Naive thymus-derived CD4-positive, alpha-beta T cell (primary cell): Measurements from ENCODE around the gene TRAPPC14. TPM values are rescaled to one million over a fixed set of nuclear protein-coding genes. Genes with fewer than 3 reads are reported as not detected.
A peak's percentile ranks its signal among the peaks of the same experiment; 100 is the strongest.
"Not testable (repeated sequence)": the region's sequence is repeated elsewhere in the genome, so short reads cannot be mapped to it uniquely, and the experiment has no call there.

Experiments used
- ATAC-seq: fragments of 150-1000 bp; cut with Tn5 transposase; 2 replicates; pipeline ENCODE4 v1.10.0; 2021; ENCODE audit warnings: mild to moderate bottlenecking, moderate library complexity
- CTCF ChIA-PET: fragments of 350-600 bp; sonication (Branson Sonifier 250); formaldehyde crosslinking; loops from one replicate; lab custom pipeline; 2021; ENCODE audit warnings: antibody characterized with exemption; lab: Charles Lee
- POLR2A ChIA-PET: fragments of 350-600 bp; sonication (Branson Sonifier 250); formaldehyde crosslinking; loops from one replicate; lab custom pipeline; 2021; ENCODE audit warnings: antibody characterized with exemption, inconsistent platforms; lab: Charles Lee
- DNase-seq, 9 donors: peaks; one replicate each; pipeline versions ENCODE4 v3.0.0 to v3.0.0-alpha.2; 2020 to 2022; ENCODE audit warnings: mixed read lengths in 1 of 9
- H3K27ac ChIP-seq: one replicate; pipeline ENCODE4 v1.7.0; 2013; ENCODE audit warnings: mild to moderate bottlenecking, low read depth, low read length, moderate library complexity
- H3K27me3 ChIP-seq, 2 donors: one replicate each; pipeline ENCODE4 v1.7.0; 2013; ENCODE audit warnings: low read length in 2 of 2, mild to moderate bottlenecking in 2 of 2, moderate library complexity in 2 of 2; ENCODE audit not compliant: control insufficient read depth in 2 of 2, insufficient read depth in 2 of 2
- H3K36me3 ChIP-seq, 3 experiments: 1 replicate in 2 of 3; 2 replicates in 1 of 3; pipeline ENCODE4 v1.7.0; 2013; ENCODE audit warnings: low read length in 3 of 3, mild to moderate bottlenecking in 3 of 3, moderate library complexity in 1 of 3; ENCODE audit not compliant: insufficient read depth in 3 of 3, control insufficient read depth in 2 of 3
- H3K4me1 ChIP-seq, 2 donors: one replicate each; pipeline ENCODE4 v1.7.0; 2013; ENCODE audit warnings: low read length in 2 of 2, mild to moderate bottlenecking in 2 of 2, moderate library complexity in 1 of 2; ENCODE audit not compliant: control insufficient read depth in 2 of 2, insufficient read depth in 2 of 2
- H3K4me3 ChIP-seq: 2 replicates; pipeline ENCODE4 v1.7.0; 2013; ENCODE audit warnings: mild to moderate bottlenecking, low read length
- H3K9me3 ChIP-seq, 3 experiments: 1 replicate in 2 of 3; 2 replicates in 1 of 3; pipeline ENCODE4 v1.7.0; 2013; ENCODE audit warnings: low read length in 3 of 3; ENCODE audit not compliant: control insufficient read depth in 2 of 3
- H3K27ac Mint-ChIP-seq, 9 donors: one replicate each; pipeline ENCODE4 v1.8.0; 2020 to 2022; ENCODE audit warnings: mixed read lengths in 9 of 9, mild to moderate bottlenecking in 8 of 9, moderate library complexity in 5 of 9, inconsistent platforms in 2 of 9
- H3K27me3 Mint-ChIP-seq, 5 donors: one replicate each; pipeline ENCODE4 v1.8.0; 2021 to 2022; ENCODE audit warnings: mixed read lengths in 5 of 5, mild to moderate bottlenecking in 1 of 5
- H3K36me3 Mint-ChIP-seq, 5 donors: one replicate each; pipeline ENCODE4 v1.8.0; 2020 to 2022; ENCODE audit warnings: mixed read lengths in 5 of 5, mild to moderate bottlenecking in 3 of 5, inconsistent platforms in 1 of 5
- H3K4me1 Mint-ChIP-seq, 7 donors: one replicate each; pipeline ENCODE4 v1.8.0; 2020 to 2022; ENCODE audit warnings: mixed read lengths in 7 of 7, mild to moderate bottlenecking in 3 of 7, inconsistent platforms in 1 of 7
- H3K4me3 Mint-ChIP-seq, 10 donors: one replicate each; pipeline ENCODE4 v1.8.0; 2020 to 2022; ENCODE audit warnings: mild to moderate bottlenecking in 10 of 10, mixed read lengths in 10 of 10, moderate library complexity in 6 of 10, inconsistent platforms in 2 of 10
- H3K9me3 Mint-ChIP-seq, 11 donors: one replicate each; pipeline ENCODE4 v1.8.0; 2020 to 2022; ENCODE audit warnings: mixed read lengths in 11 of 11, mild to moderate bottlenecking in 4 of 11, inconsistent platforms in 1 of 11, moderate library complexity in 1 of 11
- intact Hi-C, 2 donors: fragments of 100-400 bp; cut with micrococcal nuclease; formaldehyde crosslinking; loops; one replicate each; pipeline ENCODE4 v1.15.1; 2023
- polyA plus RNA-seq, 2 donors: library from polyadenylated mRNA; unstranded; fragments of 300-500 nt; fragmentation: Illumina TruSeq; gene quantifications; one replicate each; pipeline ENCODE4 v1.2.3, GENCODE V29; 2021
- total RNA-seq, 6 experiments: library from RNA in 5 of 6; stranded (reverse) in 5 of 6; gene quantifications; 1 replicate in 5 of 6; 2 replicates in 1 of 6; pipeline ENCODE4 v1.2.3 and lab custom pipeline; 2021 to 2026

The TRAPPC14 gene
- total and polyA plus RNA-seq, 7 experiments from 2014 or later: 3.2 to 102 (median 63.8) TPM

DNA sequence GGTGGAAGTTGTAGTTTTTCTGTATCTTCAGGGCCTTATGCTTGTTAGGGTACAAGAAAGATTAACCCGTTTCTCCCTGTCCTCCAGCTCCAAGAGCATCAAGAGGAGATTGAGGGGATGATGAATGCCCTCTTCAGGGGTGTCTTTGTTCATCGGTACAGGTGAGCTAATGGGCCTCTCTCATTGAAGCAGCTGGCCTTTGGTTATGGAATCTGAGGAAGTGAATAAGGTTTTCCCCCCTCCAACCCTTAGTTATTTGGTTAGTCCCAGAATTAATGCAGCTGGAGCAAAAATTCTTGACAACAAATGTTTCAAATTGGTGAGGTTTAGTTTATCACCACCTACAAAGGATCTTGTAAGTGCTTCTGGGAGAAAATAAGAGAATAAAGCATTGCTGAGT, 36.7 kb upstream of the TRAPPC14 start:
- Mint-ChIP-seq H3K36me3 (peaks cover 0 to 14% (median 0%) of the 10 kb centered on the region in 5 donors), H3K27ac (peak overlapping the region in 3 of 9 donors; percentile 10 to 60 (median 41))

DNA sequence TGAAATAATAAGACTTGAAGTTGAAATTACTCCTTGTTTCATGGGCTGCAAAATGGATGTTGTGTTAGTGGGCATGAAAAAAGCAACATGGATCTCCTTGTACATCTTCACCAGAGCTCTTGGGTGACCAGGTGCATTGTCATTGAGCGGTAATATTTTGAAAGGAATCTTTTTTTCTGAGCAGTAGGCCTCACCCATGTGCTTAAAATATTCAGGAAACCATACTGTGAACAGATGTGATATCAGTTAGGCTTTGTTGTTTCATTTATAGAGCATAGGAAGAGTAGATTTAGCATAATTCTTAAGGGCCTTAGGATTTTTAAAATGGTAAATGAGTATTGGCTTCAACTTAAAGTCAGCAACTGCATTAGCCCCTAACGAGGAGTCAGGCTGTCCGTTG, 34.4 kb upstream of the TRAPPC14 start:
- ChIA-PET CTCF (interaction anchor here (0.5 to 1.6 kb wide), 7 partner anchors 11 to 44 kb away, joined by 3 to 5 read pairs (median 4); partner anchors contain the start of gene LAMTOR4), POLR2A (interaction anchor here (0.6 to 1.9 kb wide), 5 partner anchors 15 to 48 kb away, joined by 3 to 8 read pairs (median 6); partner anchors contain the start of gene STAG3)
- Histone ChIP-seq H3K4me1 (peaks cover 0 to 22% of the 10 kb centered on the region in 2 donors), H3K27ac (peak overlapping the region; percentile 0), H3K27me3 (no peaks in the 10 kb centered on the region), H3K4me3 (no peak overlapping the region), H3K36me3 (no peaks in the 10 kb centered on the region), H3K9me3 (no peaks in the 10 kb centered on the region)
- peak overlapping the region in 8 of 9 donors; percentile 3 to 86 (median 68) for H3K27ac Mint-ChIP-seq
- H3K9me3 Mint-ChIP-seq: no peaks in the 10 kb centered on the region
- no peaks in the 10 kb centered on the region for H3K27me3 Mint-ChIP-seq
- peaks cover 0 to 9% (median 0%) of the 10 kb centered on the region in 5 donors for H3K36me3 Mint-ChIP-seq
- intact Hi-C loops: no loop called here
- peak in 1 of 9 donors; percentile 21 for DNase-seq
- peaks cover 16 to 61% (median 55%) of the 10 kb centered on the region in 7 donors for H3K4me1 Mint-ChIP-seq
- H3K4me3 Mint-ChIP-seq: peak overlapping the region in 5 of 10 donors; percentile 22 to 75 (median 37)
- ATAC-seq: no peak

More for the DNA sequence above, 36.7 kb upstream of the TRAPPC14 start:
- intact Hi-C loops: no loop called here
- H3K9me3 Mint-ChIP-seq: no peaks in the 10 kb centered on the region
- Histone ChIP-seq H3K4me3 (no peak overlapping the region), H3K27ac (no peak overlapping the region), H3K27me3 (no peaks in the 10 kb centered on the region), H3K4me1 (peaks cover 0 to 18% of the 10 kb centered on the region in 2 donors), H3K36me3 (no peaks in the 10 kb centered on the region), H3K9me3 (no peaks in the 10 kb centered on the region)
- ChIA-PET CTCF (interaction anchor here (1.0 to 1.8 kb wide), 6 partner anchors 12 to 62 kb away, joined by 3 to 10 read pairs (median 4); partner anchors contain the start of gene LAMTOR4), POLR2A (interaction anchor here (0.6 to 1.5 kb wide), 5 partner anchors 16 to 46 kb away, joined by 3 to 4 read pairs (median 3); partner anchors contain the start of gene LAMTOR4)
- peaks cover 9 to 58% (median 49%) of the 10 kb centered on the region in 7 donors for H3K4me1 Mint-ChIP-seq
- H3K4me3 Mint-ChIP-seq: peak overlapping the region in 1 of 10 donors; percentile 10
- no peaks in the 10 kb centered on the region for H3K27me3 Mint-ChIP-seq
- ATAC-seq (no peak), DNase-seq (no peak)

DNA sequence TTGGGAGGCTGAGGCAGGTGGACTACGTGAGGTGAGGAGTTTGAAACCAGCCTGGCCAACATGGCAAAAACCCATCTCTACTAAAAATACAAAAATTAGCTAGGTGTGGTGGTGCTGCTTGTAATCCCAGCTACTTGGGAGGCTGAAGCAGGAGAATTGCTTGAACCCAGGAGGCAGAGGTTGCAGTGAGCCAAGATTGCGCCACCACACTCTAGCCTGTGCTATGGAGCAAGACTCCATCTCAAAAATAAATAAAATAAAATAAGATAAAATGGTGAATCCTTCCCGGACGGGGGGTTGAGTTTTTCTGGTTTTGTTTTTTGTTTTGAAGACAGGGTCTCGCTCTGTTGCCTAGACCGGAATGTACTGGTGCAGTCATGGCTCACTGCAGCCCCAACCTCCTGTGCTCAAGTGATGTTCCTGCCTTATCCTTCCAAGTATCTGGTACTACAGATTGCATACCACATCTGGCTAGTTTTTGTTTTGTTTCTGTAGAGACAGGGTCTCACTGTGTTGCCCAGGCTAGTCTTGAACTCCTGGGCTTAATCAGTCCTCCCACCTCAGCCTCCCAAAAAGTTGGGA, 33.8 kb upstream of the TRAPPC14 start:
- H3K9me3 Mint-ChIP-seq, H3K9me3 ChIP-seq, DNase-seq, H3K4me3 ChIP-seq, H3K27me3 Mint-ChIP-seq, H3K27me3 ChIP-seq, intact Hi-C loops, H3K36me3 ChIP-seq, H3K36me3 Mint-ChIP-seq, ATAC-seq: not testable (repeated sequence)
- CTCF ChIA-PET: interaction anchor here (0.5 to 1.6 kb wide), 7 partner anchors 19 to 44 kb away, joined by 3 to 5 read pairs (median 4); partner anchors contain the start of gene LAMTOR4
- Histone ChIP-seq H3K27ac (peak overlapping the region; percentile 0), H3K4me1 (peaks cover 0 to 22% of the 10 kb centered on the region in 2 donors)
- Mint-ChIP-seq H3K27ac (peak overlapping the region in 8 of 9 donors; percentile 68 to 86 (median 83)), H3K4me3 (peak overlapping the region in 8 of 10 donors; percentile 5 to 75 (median 50)), H3K4me1 (peaks cover 16 to 61% (median 55%) of the 10 kb centered on the region in 7 donors)
- POLR2A ChIA-PET: interaction anchor here (0.6 to 1.2 kb wide), 3 partner anchors 14 to 47 kb away, joined by 3 to 6 read pairs (median 6); partner anchors contain the start of gene STAG3

DNA sequence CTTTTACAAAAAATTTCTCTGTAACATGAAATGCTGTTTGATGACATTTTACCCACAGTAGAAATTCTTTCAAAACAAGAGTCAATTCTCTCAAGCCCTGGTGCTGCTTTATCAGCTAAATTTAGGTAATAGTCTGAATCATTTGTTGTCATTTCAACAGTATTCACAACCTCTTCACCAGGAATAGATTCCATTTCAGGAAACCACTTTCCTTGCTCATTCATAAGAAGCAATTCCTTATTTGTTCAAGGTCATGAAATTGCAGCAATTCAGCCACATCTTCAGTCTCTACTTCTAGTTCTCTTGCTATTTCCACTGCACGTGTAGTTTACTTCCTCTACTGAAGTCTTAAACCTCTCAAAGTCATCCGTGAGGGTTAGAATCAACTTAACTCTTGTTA, 33.3 kb upstream of the TRAPPC14 start:
- Mint-ChIP-seq H3K36me3 (peaks cover 0 to 9% (median 0%) of the 10 kb centered on the region in 5 donors), H3K4me3 (peak overlapping the region in 9 of 10 donors; percentile 5 to 75 (median 49)), H3K27me3 (no peaks in the 10 kb centered on the region), H3K9me3 (no peaks in the 10 kb centered on the region), H3K4me1 (peaks cover 16 to 61% (median 55%) of the 10 kb centered on the region in 7 donors), H3K27ac (peak overlapping the region in 8 of 9 donors; percentile 54 to 86 (median 82))
- ATAC-seq (no peak), DNase-seq (peak in 2 of 9 donors; percentile 20 to 35)
- intact Hi-C loops: no loop called here
- H3K4me1 ChIP-seq: peaks cover 0 to 22% of the 10 kb centered on the region in 2 donors
- ChIA-PET POLR2A (interaction anchor here (0.6 to 1.2 kb wide), 3 partner anchors 9 to 37 kb away, joined by 3 to 6 read pairs (median 3); partner anchors contain the start of gene STAG3), CTCF (interaction anchor here (1.5 kb wide), 1 partner anchor 27 kb away, joined by 3 read pairs; no protein-coding TSS in a partner anchor)
- H3K9me3 ChIP-seq: no peaks in the 10 kb centered on the region
- no peak overlapping the region for H3K4me3 ChIP-seq
- H3K27ac ChIP-seq: no peak overlapping the region
- H3K36me3 ChIP-seq: no peaks in the 10 kb centered on the region
- H3K27me3 ChIP-seq: no peaks in the 10 kb centered on the region

DNA sequence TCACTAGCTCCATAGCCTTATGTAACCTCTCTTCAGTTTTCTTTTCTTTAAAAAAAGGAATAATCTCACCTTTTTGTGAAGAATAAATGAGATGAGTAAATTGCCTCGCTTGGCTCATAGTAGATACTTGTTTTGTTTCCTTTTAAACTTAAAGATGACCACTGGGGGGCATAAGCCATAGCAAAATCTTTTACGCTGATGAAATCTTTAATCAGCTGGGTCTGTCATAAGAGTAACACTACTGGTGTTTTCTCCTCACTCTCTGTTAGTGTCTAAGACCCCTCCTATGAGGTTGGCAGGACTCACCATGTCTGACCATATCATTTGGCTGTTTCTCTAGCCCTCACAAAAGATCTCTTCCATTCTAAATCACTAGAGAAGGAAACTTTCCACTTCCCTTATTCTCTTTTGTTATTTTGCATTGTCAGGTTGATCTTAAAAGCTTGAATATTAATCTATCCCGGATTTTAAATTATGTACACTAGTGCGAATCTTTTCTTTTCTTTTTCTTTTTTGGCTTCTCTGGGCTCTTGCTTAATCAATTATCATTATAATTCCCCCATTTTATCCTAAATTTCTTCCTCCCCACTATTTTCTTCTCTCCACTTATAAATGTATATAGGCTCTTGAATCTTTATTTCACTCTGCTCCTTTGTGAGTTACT, 31.7 kb upstream of the TRAPPC14 start:
- intact Hi-C loops: loop anchor here in 1 of 2 donors (1.0 kb wide), 5 partner anchors 21 to 217 kb away; no protein-coding TSS in a partner anchor
- CTCF ChIA-PET: interaction anchor here (0.5 to 3.4 kb wide), 19 partner anchors 10 to 153 kb away, joined by 3 to 34 read pairs (median 4); partner anchors contain the start of genes GAL3ST4, GPC2, LAMTOR4 and PVRIG
- Histone ChIP-seq H3K4me3 (no peak overlapping the region), H3K9me3 (no peaks in the 10 kb centered on the region), H3K27ac (peak overlapping the region; percentile 15), H3K4me1 (peaks cover 0 to 22% of the 10 kb centered on the region in 2 donors), H3K27me3 (no peaks in the 10 kb centered on the region), H3K36me3 (no peaks in the 10 kb centered on the region)
- DNase-seq (peak in 7 of 9 donors; percentile 36 to 66 (median 56)), ATAC-seq (peak; percentile 86)
- Mint-ChIP-seq H3K36me3 (peaks cover 0 to 8% (median 0%) of the 10 kb centered on the region in 5 donors), H3K4me1 (peaks cover 16 to 56% (median 50%) of the 10 kb centered on the region in 7 donors), H3K27ac (peak overlapping the region in 8 of 9 donors; percentile 19 to 90 (median 76)), H3K27me3 (no peaks in the 10 kb centered on the region), H3K9me3 (no peaks in the 10 kb centered on the region), H3K4me3 (peak overlapping the region in 3 of 10 donors; percentile 12 to 18 (median 15))
- POLR2A ChIA-PET: interaction anchor here (0.8 to 20.9 kb wide), 15 partner anchors 11 to 257 kb away, joined by 3 to 383 read pairs (median 6); partner anchors contain the start of genes GAL3ST4, GPC2, LAMTOR4 and MBLAC1

DNA sequence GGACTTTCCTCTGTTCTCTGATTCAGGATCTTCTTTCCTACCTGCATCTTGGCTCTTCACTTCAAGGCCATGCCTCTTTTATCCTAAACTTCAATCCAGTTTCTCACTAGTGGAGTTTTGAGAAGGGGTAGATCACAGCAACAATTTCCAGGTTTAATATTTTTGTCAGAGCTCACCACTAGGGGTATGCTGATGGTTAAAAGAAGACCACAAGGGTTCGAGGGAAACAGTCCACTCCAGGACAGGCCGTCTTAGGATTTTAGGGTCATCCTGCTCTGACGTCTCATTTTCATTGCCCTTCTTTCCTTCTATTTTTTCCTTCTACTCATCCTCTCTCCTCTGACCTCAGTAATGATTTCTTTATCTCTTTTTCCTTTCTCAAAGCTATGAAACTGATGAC, 30.5 kb upstream of the TRAPPC14 start:
- intact Hi-C loops: no loop called here
- Histone ChIP-seq H3K4me1 (peaks cover 0 to 22% of the 10 kb centered on the region in 2 donors), H3K4me3 (no peak overlapping the region), H3K9me3 (no peaks in the 10 kb centered on the region), H3K27me3 (no peaks in the 10 kb centered on the region), H3K27ac (no peak overlapping the region), H3K36me3 (no peaks in the 10 kb centered on the region)
- Mint-ChIP-seq H3K4me1 (peaks cover 16 to 45% (median 40%) of the 10 kb centered on the region in 7 donors), H3K27ac (peak overlapping the region in 3 of 9 donors; percentile 19 to 76 (median 73)), H3K9me3 (no peaks in the 10 kb centered on the region), H3K36me3 (peaks cover 0 to 7% (median 0%) of the 10 kb centered on the region in 5 donors), H3K27me3 (no peaks in the 10 kb centered on the region), H3K4me3 (no peak overlapping the region)
- CTCF ChIA-PET: interaction anchor here (1.1 to 3.4 kb wide), 7 partner anchors 9 to 248 kb away, joined by 3 to 34 read pairs (median 10); partner anchors contain the start of gene PPP1R35
- DNase-seq (no peak), ATAC-seq (no peak)
- POLR2A ChIA-PET: interaction anchor here (0.7 to 20.9 kb wide), 6 partner anchors 10 to 56 kb away, joined by 3 to 383 read pairs (median 7); partner anchors contain the start of genes GAL3ST4, GPC2, STAG3 and TRAPPC14
